WI38 (cell line): Measurements from ENCODE around the gene LRP2.

Source experiments
- H3K4me3 ChIP-seq: 2 replicates; pipeline ENCODE4 v1.5.1; 2011; ENCODE audit warnings: low read depth, mild to moderate bottlenecking, control low read depth, low read length
- CTCF ChIP-seq: IDR thresholded peaks from 2 replicates; pipeline ENCODE4 v1.5.1; 2012; ENCODE audit warnings: low read depth, mild to moderate bottlenecking, control low read depth, low read length

Gene LRP2

DNA sequence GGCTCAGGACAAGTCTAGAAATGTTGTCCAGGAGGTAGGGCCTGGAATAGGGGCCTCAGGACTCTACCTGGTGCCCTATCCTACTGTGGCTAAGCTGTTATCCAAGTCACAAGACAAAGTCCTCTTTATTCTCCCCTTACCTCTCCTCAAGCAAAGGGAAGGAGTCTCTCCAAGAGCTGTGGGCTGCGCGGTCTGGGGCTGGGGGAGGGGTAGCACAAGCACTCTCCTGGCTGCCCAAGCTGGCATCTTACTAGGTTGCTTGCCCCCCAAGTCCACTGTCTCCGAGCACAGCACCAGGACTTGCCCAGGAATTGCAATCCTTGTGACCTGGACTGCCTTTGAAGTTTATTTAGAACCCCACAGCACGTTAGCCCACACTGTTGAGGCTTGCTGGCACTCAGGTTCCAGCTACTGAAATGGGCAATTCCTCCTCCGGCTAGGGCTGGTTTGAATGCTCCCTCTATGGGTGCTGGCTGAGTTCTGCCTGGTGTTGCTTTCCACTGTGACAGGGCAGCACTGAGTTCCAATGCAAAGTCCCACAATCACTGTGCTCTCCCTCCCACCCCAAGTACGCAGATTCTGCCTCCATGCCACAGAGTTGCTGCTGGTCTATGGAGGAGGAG is 274.5 kb downstream of the LRP2 start:
- no peak overlapping the region for H3K4me3 ChIP-seq

GRCh38 chr2:169086893-169087467 is 275.4 kb downstream of the LRP2 start:
- no peak overlapping the region for H3K4me3 ChIP-seq
- no peak for TF ChIP-seq CTCF

More for the DNA sequence above, 274.5 kb downstream of the LRP2 start:
- TF ChIP-seq CTCF: no peak

DNA sequence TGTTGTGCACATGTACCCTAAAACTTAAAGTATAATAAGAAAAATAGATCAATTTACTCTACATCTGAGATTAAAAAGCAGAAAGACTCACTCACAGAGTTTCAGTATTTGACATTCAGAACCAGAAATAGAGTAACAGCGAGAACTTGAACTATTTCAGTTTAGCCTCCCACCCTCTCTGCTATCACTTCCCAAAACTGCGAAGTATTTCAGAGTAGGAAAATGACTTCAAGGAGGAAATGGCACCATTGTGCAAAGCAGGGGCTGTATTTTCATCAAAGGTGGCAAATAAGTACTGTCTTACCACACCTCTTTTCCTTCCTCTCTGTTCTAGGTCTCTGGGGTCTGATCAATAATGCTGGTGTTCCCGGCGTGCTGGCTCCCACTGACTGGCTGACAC is 279.3 kb downstream of the LRP2 start:
- H3K4me3 ChIP-seq: no peak overlapping the region
- TF ChIP-seq CTCF: no peak

- H3K4me3 ChIP-seq: no peak overlapping the region
- no peak for TF ChIP-seq CTCF
These were observed 280.8 kb downstream of the LRP2 start for GRCh38 chr2:169081551-169081950.

DNA sequence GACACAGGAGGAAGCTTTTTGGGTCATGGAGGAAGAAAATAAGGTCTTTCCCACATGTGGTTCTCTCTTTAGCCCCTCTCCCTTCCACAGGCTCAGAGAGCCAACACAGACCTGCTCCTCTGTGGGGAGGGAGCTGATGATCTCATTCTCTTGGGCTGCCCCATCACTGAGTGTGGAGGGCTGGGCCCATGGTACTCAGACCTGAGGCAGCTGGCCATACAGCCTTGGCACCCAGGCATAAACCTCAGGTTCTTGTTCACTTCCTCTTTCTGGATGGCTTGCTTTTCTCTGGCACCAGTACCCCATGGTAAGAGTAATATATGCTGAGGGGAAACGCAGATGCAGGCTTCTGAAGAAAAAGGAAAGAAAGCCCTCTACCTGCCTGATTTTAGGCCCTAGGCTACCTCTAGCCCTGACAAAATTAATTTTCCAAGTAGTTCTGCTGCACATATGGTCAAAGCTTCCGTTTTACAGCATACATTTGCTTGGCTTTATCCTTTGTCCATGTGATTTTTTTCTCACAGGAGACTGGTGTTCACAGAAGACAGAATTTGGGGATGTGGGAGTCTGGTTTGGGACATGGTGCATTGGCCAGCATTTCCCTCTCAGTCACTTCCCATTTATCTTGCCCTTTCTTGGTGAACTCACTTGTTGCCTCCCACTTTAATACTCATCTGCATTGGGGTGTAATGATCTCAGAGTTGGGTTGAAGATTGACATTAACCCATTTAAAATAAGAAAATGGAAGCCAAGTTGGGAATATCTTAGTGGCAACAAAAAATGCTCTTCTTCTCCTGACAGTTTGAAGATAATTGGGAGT is 281.9 kb downstream of the LRP2 start:
- TF ChIP-seq CTCF: no peak
- H3K4me3 ChIP-seq: no peak overlapping the region

GRCh38 chr2:169077674-169078240 is 284.6 kb downstream of the LRP2 start:
- no peak overlapping the region for H3K4me3 ChIP-seq
- no peak for TF ChIP-seq CTCF
